ENCODE results near the gene TTLL3.
"Not testable (repeated sequence)": the region's sequence is repeated elsewhere in the genome, so short reads cannot be mapped to it uniquely, and the experiment has no call there.

Gene TTLL3

DNA sequence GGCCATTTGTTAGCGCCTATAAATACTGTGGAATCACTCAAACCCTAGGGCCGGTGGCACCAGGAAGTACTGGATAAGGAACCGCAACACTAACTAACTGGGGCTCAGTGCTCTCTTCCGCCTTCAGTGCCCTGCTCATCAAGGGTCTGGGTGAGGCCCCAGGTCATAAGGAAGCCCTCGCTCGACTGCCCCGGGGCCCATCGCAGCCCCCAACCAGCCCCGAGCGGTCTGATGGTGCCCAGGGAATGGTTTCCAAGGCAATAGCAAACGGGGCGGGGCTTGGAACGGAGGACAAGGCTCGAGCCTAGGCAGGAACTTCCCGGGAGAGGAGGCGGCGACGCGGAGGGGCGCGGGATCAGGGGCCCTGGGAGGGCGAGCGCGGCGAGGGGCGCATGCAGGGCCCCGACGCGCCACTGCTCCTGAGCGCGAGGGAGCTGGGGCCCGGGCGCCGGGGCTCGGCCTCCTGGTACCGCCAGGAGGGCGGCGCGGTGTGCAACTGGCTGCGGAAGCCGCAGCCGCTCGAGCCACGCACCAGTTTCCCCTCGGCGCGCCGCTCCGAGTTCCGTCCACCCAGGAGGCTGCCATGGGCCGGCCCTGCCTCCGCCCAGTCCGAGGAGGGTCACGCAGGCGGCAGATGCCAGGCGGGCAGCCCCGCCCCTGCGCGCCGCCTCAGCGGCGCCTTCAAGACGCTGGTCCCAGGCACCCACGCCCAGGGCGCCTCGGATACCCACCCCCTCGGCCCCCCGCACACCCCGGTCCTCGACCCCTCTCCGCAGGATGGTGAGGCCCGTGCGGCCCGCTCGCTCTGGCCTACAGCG is at the start of gene TTLL3:
Gene TTLL3 (plus strand): TSS at position 648 of the 818 bp plus-strand sequence. CDS start 400 bp downstream, outside the sequence.
- peak in 52 of 56 donors; percentile 20 to 86 (median 58) for DNase-seq

DNA sequence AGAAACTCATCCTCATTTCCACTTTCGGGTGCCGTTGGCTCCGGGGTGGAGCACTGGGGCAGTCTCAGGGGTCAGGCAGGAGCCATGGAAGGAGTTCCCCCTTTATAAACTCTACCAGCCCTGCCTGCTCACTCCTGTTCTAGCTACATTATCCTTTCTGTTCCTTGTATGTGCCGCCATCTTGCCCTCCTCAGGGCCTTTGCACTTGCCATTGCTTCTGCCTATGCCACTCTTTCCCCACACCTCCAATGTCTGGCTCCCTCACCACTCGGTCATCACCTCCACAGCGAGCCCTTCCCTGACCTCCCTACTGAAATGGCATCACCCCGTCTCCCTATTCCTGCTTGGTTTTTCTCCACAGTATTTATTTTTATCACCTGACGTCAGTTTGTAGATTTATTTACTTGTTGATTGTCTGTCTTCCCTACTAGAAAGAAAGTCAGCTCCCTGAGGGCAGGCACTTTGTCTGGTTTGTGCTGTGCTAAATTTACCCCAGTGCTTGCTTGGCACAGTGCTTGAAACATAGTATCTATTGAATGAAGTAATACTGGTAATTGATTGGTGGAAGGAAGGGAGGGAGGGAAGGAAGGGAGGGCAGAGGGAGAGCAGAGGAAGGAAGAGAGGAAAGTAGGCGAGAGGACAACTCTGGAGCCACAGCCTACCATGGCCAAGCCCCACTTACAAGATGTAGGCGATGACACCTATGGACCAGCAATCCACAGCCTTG is 49.1 kb upstream of the TTLL3 start:
- DNase-seq = no peak

DNA sequence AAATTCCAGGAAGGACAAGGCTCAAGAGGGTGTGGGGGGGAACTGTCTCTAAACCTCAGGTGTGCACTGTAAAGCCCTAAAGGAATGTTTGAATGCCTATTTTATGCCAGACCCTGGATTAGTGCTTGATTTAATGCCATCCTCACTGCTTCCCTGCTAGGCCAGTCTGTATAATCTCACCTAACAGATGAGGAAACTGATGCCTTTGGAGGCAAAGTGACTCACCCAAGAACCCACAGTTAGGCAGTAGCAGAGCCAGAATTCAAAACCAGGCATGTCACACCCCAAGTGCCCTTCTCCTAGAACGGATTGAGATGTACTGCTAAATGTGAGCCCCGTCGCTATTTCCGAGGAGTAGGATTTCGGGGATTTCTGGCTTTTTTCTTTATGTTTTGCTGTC is 48.1 kb upstream of the TTLL3 start:
- DNase-seq = no peak

GRCh38 chr3:9762871-9763270 is 47.2 kb upstream of the TTLL3 start:
- DNase-seq = no peak

DNA sequence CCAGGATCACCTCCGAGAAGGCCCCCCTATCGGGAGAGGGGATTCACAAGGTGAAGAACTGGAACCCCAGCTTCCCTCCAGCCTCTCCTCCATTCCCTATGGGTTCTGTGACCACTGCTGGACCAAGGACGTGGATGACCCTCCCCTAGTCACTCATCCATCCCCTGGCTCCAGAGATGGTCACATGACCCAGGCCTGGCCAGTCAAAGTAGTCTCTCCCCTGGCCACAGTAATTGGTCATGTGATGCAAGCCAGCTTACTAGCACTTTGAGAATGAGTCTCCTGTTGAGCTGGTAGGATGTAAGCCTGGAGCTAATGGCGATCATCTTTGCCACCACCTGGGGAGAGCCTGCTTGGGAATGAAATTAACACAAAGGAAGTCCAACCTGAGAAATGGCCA is 44.2 kb upstream of the TTLL3 start:
- no peak for DNase-seq

GRCh38 chr3:9767418-9767817 is 42.6 kb upstream of the TTLL3 start:
- no peak for DNase-seq

GRCh38 chr3:9768141-9768775 is 41.8 kb upstream of the TTLL3 start:
- DNase-seq = peak in 2 of 56 donors; percentile 8 to 13

- peak in 2 of 56 donors; percentile 11 to 45 for DNase-seq
These were observed 41.0 kb upstream of the TTLL3 start for GRCh38 chr3:9769012-9769411.

- DNase-seq = peak in 52 of 56 donors; percentile 21 to 87 (median 59)
These were observed 40.4 kb upstream of the TTLL3 start, which contains the start of gene CAMK1 for GRCh38 chr3:9769426-9770275. CAMK1 (minus strand) TSS chr3:9769947; CDS start chr3:9767749, 2,198 bp downstream.

- peak in 48 of 56 donors; percentile 17 to 85 (median 50) for DNase-seq
These were observed 39.7 kb upstream of the TTLL3 start for GRCh38 chr3:9770276-9770812.

DNA sequence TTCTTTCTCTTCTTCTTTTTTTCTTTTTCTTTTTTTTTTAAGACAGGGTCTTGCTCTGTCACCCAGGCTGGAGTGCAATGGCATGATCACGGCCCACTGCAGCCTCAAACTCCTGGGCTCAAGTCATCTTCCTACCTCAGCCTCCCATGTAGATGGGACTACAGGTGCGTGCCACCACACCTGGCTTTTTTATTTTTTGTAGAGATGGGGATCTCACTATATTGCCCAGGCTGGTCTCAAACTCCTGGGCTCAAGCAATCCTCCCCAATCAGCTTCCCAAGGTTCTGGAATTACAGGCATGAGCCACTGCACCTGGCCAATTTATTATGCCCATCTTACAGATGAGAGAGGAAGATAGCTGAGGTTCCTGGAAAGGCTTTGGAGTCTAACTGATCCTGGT is 39.1 kb upstream of the TTLL3 start:
- DNase-seq = not testable (repeated sequence)

- peak in 5 of 56 donors; percentile 18 to 41 (median 36) for DNase-seq
These were observed 33.0 kb upstream of the TTLL3 start for GRCh38 chr3:9776896-9777693.

GRCh38 chr3:9777694-9778021 is 32.4 kb upstream of the TTLL3 start:
- no peak for DNase-seq

- peak in 19 of 56 donors; percentile 8 to 70 (median 30) for DNase-seq
These were observed 31.7 kb upstream of the TTLL3 start for GRCh38 chr3:9778143-9779074.

DNA sequence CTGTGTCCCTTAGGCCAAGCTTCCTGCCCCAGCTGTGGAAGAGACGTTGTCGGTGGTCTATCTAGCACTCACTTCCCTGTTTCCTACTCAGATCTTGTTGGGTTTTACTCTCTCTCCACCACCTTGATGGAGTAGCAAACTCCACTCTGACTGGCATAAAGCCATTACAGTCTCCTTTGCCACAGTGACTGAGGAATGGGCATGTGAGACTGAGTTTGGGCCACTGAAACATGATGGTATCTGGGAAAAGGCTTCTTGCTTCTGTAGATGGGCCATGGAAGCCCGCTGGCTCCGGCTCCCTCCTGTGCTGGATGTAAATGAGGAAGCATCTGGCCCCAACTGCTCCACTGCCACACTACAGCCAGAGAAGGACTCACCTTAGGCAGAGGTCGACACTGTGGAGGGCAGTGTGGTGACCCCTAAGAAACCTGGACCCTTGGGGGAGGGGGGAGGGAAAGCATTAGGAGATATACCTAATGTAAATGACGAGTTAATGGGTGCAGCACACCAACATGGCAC is 30.9 kb upstream of the TTLL3 start:
- DNase-seq = no peak

DNA sequence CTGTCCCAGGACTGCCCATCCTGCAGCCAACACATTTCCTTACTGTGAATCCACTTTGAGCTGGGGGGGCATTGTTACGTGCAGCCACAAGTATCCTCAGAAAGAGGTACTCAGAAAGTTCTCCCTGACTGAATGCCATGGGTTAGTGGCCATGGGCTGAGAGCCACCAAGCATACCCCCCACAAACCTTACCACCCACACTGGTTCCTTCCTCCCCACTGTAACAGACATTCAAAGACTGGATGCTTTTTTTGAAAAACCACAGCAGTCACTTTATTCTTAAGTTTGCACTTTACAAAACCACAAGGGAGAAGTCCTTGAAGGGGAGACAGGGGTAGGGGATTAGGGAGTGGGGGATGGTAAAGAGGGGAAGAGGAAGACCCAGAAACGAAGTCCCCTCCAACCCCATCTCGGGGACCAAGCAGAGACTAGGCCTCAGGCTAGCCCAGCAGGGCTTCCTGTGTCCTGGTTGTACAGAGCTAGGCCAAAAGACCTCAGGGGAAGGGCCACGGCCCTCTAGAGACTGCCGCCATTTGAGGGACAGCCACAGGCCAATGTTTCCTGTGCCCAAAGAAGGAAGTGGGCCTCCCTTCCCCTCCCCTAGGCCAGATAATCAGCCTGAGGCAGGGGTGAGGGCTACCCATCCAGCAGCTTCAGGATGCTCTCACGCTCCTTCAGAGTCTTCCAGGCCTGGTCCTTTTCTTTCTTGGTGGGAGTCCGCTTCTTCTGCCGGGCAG is 30.2 kb upstream of the TTLL3 start:
- DNase-seq = peak in 3 of 56 donors; percentile 23 to 35 (median 24)

- DNase-seq = no peak
These were observed 29.6 kb upstream of the TTLL3 start for GRCh38 chr3:9780458-9780812.

DNA sequence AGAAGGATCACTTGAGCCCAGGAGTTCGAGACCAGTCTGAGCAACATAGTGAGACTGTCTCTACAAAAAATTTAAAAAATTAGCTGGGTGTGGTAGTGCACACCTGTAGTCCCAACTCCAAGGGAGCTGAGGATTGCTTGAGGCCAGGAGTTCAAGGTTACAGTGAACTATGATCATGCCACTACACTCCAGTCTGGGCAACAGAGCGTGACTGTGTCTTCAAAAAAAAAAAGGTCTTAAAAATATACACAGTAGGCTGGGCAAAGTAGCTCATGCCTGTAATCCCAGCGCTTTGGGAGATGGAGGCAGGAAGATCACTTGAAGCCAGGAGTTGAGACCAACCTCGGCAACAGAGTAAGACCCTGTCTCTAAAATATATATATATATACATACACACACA is 29.2 kb upstream of the TTLL3 start:
- DNase-seq = no peak
